Right cardiac atrium (tissue), 5 donors: Measurements from ENCODE around the gene SLC41A3. TPM values are rescaled to one million over a fixed set of nuclear protein-coding genes. Genes with fewer than 3 reads are reported as not detected.
"Not testable (repeated sequence)": the region's sequence is repeated elsewhere in the genome, so short reads cannot be mapped to it uniquely, and the experiment has no call there.

Source experiments
- ATAC-seq, 2 donors: fragments of 200-7000 bp; cut with Tn5 transposase; one replicate each; pipeline versions ENCODE4 v1.8.0 to v1.9.1; 2020; ENCODE audit warnings: moderate library complexity in 2 of 2, mild to moderate bottlenecking in 1 of 2
- DNase-seq, 3 donors: peaks; one replicate each; pipeline ENCODE4 v3.0.0-alpha.2; 2020
- H3K27ac ChIP-seq: one replicate; pipeline ENCODE4 v1.5.1; 2013; ENCODE audit warnings: mild to moderate bottlenecking, low read length, control low read depth, moderate library complexity
- H3K27me3 ChIP-seq: one replicate; pipeline ENCODE4 v1.6.1; 2013; ENCODE audit not compliant: control insufficient read depth, insufficient read depth
- H3K4me1 ChIP-seq: one replicate; pipeline ENCODE4 v1.6.1; 2013; ENCODE audit warnings: low read length; ENCODE audit not compliant: control insufficient read depth, insufficient read depth
- H3K4me3 ChIP-seq: one replicate; pipeline ENCODE4 v1.5.1; 2013; ENCODE audit warnings: low read length, control low read depth
- H3K9me3 ChIP-seq: one replicate; pipeline ENCODE4 v1.6.1; 2013; ENCODE audit warnings: low read length; ENCODE audit not compliant: control insufficient read depth
- WGBS: extraction: QIAGEN DNeasy Blood & Tissue Kit; methylation state at CpG from one replicate; pipeline ENCODE4 v1.1.7; 2013; 5-methylcytosine and 5-hydroxymethylcytosine counted together
- intact Hi-C, 4 donors: fragments of 100-400 bp; cut with DNase I; formaldehyde crosslinking; loops; one replicate each; pipeline versions ENCODE4 v1.11.0 to v1.14.0; 2022 to 2023
- polyA plus RNA-seq: library from polyadenylated mRNA; stranded (reverse); fragments of 200-250 nt; gene quantifications from one replicate; pipeline ENCODE4 v1.2.3, GENCODE V29; 2013
- total RNA-seq, 4 donors: library from RNA; stranded (reverse); fragmentation: NEBNext Ultra II Directional; extraction: Animal tissue kit (Norgen Biotek cat#: 25700); gene quantifications; one replicate each; pipeline ENCODE4 v1.2.1, GENCODE V29; 2021
- donor health status: healthy with polysubstance abuse.
- donor health status: DM: no; HTN: yes; CAD: no.
- donor health status: DM: no; HTN: no; CAD: no.
- donor health status: DM: no; HTN: yes; CAD: no; lungs with severe emphysema.
- donor health status: DM: yes; HTN: yes; CAD: no.

SLC41A3 gene
- total and polyA plus RNA-seq, 5 donors: 25.6 to 38.9 (median 36.9) TPM

DNA sequence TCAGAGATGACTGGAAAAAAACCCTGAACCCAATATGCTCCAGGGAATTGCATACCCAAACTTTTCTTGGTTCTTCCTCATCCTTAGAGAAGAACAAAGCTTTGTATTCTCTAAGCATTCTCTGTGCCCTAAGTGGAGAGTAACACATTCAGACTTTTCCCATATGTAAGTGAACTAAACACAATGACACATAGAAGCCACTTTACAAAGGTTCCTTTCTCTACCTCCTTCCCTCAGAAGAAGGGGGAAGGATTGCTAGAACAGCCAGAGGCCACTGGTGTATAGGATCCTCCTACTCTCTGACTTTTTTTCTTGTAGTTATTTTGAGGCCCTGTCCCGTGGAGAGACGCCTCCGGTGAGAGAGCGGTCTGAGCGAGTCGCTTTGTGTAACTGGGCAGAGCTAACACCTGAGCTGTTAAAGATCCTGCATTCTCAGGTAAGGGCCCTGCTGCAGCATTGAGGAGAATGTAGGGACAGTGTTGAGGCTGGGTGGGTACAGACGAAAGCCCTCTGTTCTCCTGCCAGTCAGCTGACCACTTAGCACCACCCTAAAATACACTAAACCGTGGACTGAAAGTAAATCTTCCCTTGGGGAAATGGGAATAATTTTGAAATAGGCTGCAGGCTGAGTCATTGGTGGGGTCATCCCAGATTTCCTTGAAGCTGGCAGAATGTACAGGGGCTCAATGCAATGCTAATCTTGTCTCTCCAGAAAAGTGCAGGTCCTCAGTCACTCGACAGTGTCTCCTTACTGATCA, 108.5 kb downstream of the SLC41A3 start:
- intact Hi-C loops, DNase-seq, H3K27me3 ChIP-seq, H3K4me3 ChIP-seq, H3K4me1 ChIP-seq, ATAC-seq, H3K27ac ChIP-seq, H3K9me3 ChIP-seq: not testable (repeated sequence)
- WGBS: 59% methylated on average over 9 of the region's 9 CpGs

DNA sequence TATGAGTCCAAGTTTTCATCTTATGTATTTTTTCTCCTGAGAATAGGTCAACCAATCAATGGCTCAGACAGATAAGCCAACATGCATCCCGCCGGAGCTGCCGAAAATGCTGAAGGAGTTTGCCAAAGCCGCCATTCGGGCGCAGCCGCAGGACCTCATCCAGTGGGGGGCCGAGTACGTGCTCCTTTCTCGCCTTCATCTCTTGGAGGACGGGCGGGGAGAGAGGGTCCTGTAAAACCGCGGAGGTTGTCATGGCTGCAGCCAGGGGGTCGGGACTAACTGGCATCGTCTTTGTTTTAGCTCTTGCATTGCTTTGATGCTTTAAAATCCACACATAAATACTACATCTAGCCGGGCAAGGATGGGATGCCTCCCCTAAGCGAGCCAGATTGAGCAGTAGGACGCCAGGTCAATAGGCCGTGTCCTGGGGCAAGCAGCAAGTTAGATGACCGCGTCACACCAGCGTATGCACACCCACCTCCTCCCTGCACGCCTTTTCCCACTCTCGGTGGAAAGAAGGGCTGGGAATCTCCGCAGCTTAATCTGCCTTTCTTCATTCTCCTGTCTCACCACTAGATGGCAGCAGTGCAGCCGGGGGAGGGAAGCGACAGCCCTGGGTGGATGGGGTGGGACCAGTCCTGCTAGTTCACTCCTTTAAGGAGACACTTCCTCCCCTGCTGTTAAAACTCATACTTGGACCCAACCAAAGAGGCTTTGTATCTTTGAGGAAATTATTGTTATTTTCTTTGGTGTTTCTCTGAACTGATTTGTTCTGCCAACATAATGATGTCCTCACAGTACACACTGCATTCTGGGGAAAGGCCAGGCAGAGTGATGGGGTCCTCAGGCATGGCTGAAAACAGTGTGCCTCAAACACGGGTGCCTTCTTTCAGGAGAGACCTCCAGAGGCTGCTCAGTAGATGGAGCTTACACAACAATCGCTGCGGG, 111.7 kb downstream of the SLC41A3 start:
- H3K27ac ChIP-seq, H3K9me3 ChIP-seq, H3K4me1 ChIP-seq, H3K27me3 ChIP-seq, intact Hi-C loops: not testable (repeated sequence)
- ATAC-seq (peak; percentile 87 to 88), DNase-seq (peak in 2 of 3 donors; percentile 50 to 70)
- peak overlapping the region; percentile 37 for H3K4me3 ChIP-seq
- WGBS: 2% methylated on average over 29 of the region's 31 CpGs

DNA sequence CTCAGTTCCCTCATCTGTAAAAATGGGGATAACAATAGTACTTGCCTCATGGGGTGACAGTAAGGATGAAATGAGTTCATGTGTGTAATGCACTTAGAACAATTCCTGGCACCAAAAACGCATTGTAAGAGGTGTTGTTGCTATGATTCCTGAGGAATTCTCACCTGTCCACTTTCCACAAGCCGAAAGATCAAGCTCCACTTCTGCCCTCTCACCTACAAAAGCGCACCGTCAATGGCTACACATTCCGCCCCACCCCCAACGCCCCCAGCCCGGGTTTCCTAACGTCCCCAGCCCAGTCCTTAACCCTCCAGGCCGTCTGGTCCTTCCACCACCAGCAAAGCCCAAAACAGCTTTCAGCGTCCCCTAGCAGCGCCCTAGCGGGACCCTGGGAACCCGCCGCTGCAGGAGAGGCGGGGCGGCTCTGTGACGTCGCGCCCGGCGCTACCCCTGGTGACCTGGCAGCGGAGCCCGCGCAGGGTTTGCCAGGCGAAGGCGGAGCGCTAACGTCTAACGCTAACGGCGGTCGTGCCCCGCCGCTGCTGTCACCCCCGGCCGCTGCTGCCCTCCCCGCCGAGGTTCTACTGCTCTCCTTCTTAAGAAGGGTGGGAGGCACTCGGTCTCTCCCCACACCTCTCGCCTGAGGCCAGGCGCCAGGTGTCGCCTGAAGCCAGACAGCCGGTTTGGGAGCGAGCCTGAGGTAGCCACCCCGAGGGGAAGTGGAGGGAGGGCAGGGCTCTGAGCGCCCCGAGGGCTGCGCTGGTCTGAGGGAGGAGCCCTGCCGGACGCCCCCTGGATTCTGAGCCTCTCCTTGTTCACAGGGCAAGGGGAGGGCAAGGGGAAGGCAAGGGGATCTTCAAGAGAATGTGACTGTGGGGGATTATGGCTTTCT, 115.0 kb downstream of the SLC41A3 start, which contains the start of gene ROPN1B:
ROPN1B (plus strand) TSS at position 478 of the 892 bp plus-strand sequence. CDS start 2,877 bp downstream, outside the sequence.
- H3K9me3 ChIP-seq, DNase-seq, H3K27ac ChIP-seq, H3K4me3 ChIP-seq, H3K27me3 ChIP-seq, H3K4me1 ChIP-seq, intact Hi-C loops: not testable (repeated sequence)
- 15% methylated on average over 4 of the region's 50 CpGs for WGBS
- peak; percentile 82 to 83 for ATAC-seq

DNA sequence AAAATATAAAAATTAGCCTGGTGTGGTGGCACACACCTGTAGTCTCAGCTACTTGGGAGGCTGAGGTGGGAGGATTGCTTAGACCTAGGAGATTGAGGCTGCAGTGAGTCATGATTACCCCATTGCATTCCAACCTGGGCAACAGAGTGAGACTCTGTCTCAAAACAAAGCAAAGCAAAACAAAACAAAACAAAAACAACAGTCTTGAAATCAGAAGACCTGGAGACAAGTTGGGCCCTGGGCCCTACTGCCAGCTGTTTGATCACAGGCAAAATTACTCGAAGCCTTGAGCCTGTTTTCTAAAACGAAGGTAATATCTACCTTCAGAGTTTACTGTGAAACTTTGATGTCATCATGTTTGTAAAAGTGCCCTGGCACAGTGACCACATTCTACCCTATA, 115.8 kb downstream of the SLC41A3 start:
- H3K27me3 ChIP-seq, H3K27ac ChIP-seq, H3K9me3 ChIP-seq, ATAC-seq, H3K4me1 ChIP-seq, H3K4me3 ChIP-seq, intact Hi-C loops, DNase-seq: not testable (repeated sequence)
- WGBS: 92% methylated on average over 2 of the region's 2 CpGs

DNA sequence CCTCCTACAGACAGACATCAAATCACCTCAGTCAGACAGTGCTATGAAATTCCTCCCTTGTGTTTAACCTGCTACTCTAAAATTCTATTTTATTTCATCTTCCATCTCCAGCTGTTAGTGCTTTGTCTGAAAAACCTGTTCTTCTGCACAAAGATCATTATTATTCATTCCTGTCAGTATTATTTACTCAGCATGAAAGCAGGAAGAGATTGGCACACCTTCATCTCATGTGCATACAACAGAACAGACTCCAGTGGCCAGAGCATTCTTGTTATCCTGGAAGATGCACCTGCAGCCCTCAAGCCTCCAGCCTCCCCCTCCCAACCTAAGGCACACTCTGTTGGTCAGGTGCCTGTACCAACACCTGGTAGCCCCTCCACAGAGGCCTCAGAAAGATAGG, 116.8 kb downstream of the SLC41A3 start:
- Histone ChIP-seq H3K27me3 (no peaks in the 10 kb centered on the region), H3K4me1 (no peaks in the 10 kb centered on the region), H3K9me3 (no peaks in the 10 kb centered on the region), H3K4me3 (no peak overlapping the region), H3K27ac (no peak overlapping the region)
- no peak for ATAC-seq
- intact Hi-C loops: no loop called here
- DNase-seq: no peak

DNA sequence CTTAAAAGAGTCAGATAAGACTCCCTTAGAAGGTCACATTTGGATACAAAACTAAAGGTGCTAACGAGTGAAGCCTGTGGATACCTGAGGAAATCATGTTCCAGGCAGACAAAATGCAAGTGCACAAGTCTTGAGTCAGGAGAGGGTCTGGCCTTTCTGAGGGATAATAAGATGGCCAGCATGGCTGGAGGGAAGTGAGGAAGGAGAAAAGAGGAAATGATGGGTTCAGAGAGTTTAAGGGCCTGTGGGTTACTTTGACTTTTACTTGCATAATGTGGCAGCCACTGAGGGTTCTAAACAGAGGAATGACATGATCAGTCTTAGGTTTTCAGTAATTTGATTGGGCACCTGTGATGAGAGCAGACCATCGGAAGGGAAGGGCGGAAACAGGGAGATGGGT, 118.4 kb downstream of the SLC41A3 start:
- no peak overlapping the region for H3K27ac ChIP-seq
- WGBS: 87% methylated on average over 3 of the region's 3 CpGs
- H3K4me3 ChIP-seq: no peak overlapping the region
- no peaks in the 10 kb centered on the region for H3K9me3 ChIP-seq
- DNase-seq (no peak), ATAC-seq (no peak)
- intact Hi-C loops: no loop called here
- no peaks in the 10 kb centered on the region for H3K4me1 ChIP-seq
- no peaks in the 10 kb centered on the region for H3K27me3 ChIP-seq

DNA sequence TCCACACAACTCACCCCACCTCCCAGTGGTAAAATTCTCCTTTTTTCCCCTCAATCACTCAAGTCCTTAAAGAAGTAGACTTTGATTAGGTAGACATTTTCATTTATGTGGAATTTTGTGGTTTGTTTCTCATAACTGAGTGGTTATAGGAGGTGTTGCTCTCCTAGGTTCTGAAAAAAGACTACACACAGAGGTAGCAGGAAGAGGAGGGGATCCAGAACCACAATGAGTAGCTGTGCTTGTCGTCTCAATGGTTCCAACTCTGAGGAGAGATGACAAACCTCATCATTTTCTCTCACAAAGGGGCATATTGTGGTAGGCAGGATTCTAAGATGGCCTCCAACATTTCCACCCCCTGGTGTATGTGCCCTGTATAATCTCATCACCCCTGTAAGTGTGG, 120.1 kb downstream of the SLC41A3 start:
- ATAC-seq, intact Hi-C loops, H3K4me3 ChIP-seq, H3K9me3 ChIP-seq, H3K27ac ChIP-seq, H3K4me1 ChIP-seq, H3K27me3 ChIP-seq, DNase-seq: not testable (repeated sequence)
- 55% methylated on average over 1 of the region's 1 CpG for WGBS

DNA sequence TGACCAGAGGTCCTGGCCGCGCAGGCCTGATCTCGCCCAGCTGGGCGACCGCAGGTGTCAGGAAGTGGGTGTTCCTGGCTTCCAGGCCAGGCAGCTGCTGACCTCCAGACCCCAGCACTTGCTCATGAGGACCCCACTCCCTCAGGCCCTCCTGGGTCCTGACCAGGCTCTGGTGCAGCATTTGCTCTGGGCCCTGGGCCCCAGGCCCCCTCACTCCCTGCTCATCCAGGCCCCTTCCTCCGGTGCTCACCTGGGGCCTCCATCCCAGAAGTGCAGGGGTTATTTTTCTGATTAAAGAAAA, 122.7 kb downstream of the SLC41A3 start:
- H3K9me3 ChIP-seq: no peaks in the 10 kb centered on the region
- 89% methylated on average over 6 of the region's 6 CpGs for WGBS
- ATAC-seq (no peak), DNase-seq (peak in 1 of 3 donors; percentile 50)
- no peak overlapping the region for H3K4me3 ChIP-seq
- intact Hi-C loops: no loop called here
- H3K4me1 ChIP-seq: no peaks in the 10 kb centered on the region
- no peak overlapping the region for H3K27ac ChIP-seq
- no peaks in the 10 kb centered on the region for H3K27me3 ChIP-seq

DNA sequence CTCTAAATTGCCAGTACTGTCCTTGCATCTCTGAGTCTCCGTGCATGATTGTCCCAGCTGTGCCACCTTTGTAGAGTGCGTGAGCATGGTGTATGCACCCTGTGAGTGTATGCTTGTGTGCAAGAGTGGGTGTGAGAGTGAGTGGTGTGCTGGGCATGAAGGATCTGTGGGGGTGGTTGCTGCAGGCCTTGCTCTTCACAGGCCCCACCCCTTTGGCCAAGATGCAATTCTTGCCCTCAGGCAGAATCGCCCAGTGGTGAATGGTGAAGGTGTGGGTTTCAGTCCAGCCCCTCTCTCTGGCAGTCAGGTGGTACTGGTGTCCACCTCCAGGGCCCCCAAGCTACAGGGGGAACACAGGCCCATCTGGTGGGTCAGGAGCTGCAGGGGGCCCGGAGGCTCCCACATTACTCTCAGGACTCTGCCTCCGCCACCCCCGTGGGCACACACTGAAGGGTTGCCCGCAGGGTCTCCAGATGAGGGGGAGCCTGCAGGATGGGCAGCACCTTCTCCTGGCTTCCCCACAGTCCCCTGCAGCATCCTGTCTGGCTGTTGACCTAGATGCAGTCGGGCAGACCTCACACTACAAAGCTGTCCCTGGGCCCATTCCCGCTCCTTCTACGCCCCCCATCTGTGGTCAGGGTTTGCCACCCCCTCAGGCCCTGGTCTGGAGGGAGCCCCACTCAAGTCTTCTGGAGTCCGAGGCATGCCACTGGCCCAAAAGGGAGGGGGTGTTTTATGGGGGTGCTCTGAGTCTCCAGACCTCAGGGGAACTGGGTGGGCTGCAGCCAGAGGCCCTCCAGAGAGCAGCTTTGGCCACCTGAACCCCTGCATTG, 123.3 kb downstream of the SLC41A3 start:
- WGBS: 87% methylated on average over 11 of the region's 11 CpGs
- no peak overlapping the region for H3K4me3 ChIP-seq
- H3K4me1 ChIP-seq: no peaks in the 10 kb centered on the region
- H3K27me3 ChIP-seq: no peaks in the 10 kb centered on the region
- H3K27ac ChIP-seq: no peak overlapping the region
- DNase-seq (peak in 2 of 3 donors; percentile 16 to 35), ATAC-seq (no peak)
- no peaks in the 10 kb centered on the region for H3K9me3 ChIP-seq
- intact Hi-C loops: no loop called here

DNA sequence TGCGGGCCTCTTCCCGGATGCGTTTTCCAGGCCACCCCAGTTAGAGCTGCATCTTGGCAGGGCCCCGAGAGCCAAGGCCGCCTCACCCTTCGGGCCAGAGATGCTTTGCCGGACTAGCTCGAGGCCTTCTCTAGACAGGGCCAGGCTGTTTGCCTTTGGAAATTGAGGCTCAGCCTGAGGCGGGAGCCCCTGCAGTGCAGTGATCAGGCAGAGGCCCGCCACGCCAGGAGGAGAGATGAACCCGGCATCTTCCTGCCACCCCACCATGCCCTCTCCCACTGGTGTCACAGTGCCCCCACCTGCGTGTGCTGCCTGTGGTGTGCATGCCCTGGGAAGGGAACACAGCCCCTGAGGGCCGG, 123.9 kb downstream of the SLC41A3 start:
- H3K4me3 ChIP-seq: no peak overlapping the region
- intact Hi-C loops: no loop called here
- ATAC-seq: no peak

More for the DNA sequence above, 123.9 kb downstream of the SLC41A3 start:
- 95% methylated on average over 14 of the region's 14 CpGs for WGBS
- H3K27ac ChIP-seq: no peak overlapping the region
- H3K9me3 ChIP-seq: no peaks in the 10 kb centered on the region
- H3K4me1 ChIP-seq: no peaks in the 10 kb centered on the region
- H3K27me3 ChIP-seq: no peaks in the 10 kb centered on the region
- DNase-seq: no peak
